ENCODE measurements around the gene ACO1. TPM values are rescaled to one million over a fixed set of nuclear protein-coding genes. Genes with fewer than 3 reads are reported as not detected.

Gene ACO1
- total and polyA plus RNA-seq, 2 donors (not counting 3 experiments of a cell fraction or from before 2014, with no cell fraction given) = 51.6 to 54.1 TPM

- peaks cover 4 to 18% of the 10 kb centered on the region in 2 experiments for H3K36me3 ChIP-seq (ENCODE audit: control insufficient read depth in 2 of 2, extremely low read depth in 1 of 2, insufficient read depth in 2 of 2, low read length in 2 of 2)
- dilution Hi-C loops (cut with MboI; ENCODE audit: extremely low pct_ligation_motif_present, low sequenced_read_pairs) = no loop called here
- no peak overlapping the region for H3K27ac ChIP-seq (ENCODE audit: insufficient read depth, low read depth, low read length)
- ChIA-PET POLR2A (no interaction called here), CTCF (interaction anchor here (2.5 to 3.3 kb wide), 2 partner anchors 17 to 36 kb away, joined by 9 to 20 read pairs; partner anchors contain the start of gene RIGI)
- DNase-seq (ENCODE audit: low read depth, low spot score) = no peak
- no peak overlapping the region for H2AFZ ChIP-seq (ENCODE audit: low read depth, low read length)
- no peak for FAIRE-seq
- H3K9me1 ChIP-seq (replicated peaks; ENCODE audit: control insufficient read depth, extremely low read depth, insufficient read depth, low read length) = no peaks in the 10 kb centered on the region
- no peak overlapping the region for H3K4me2 ChIP-seq (ENCODE audit: insufficient read depth, low read length)
- BruUV-seq (replicated peaks) = no TSS peak
- H3K79me2 ChIP-seq (ENCODE audit: control insufficient read depth, insufficient read depth, low read length) = no peaks in the 10 kb centered on the region
- H3K27me3 ChIP-seq (ENCODE audit: control insufficient read depth in 2 of 2, insufficient read depth in 2 of 2, low read length in 2 of 2) = no peaks in the 10 kb centered on the region
- H3K9me3 ChIP-seq (replicated peaks; ENCODE audit: control insufficient read depth, insufficient read depth, low read length) = no peaks in the 10 kb centered on the region
- no peak overlapping the region for H3K4me3 ChIP-seq (replicated peaks in 1 of 3; ENCODE audit: insufficient read depth in 1 of 3, low read depth in 1 of 3, low read length in 3 of 3)
- no peak for TF ChIP-seq CTCF (IDR thresholded peaks at IDR 0.05; ENCODE audit: extremely low read depth in 1 of 2, insufficient read depth in 1 of 2, low read depth in 1 of 2, low read length in 2 of 2)
- intact Hi-C loops (cut with micrococcal nuclease) = no loop called here
- H3K4me1 ChIP-seq (ENCODE audit: control insufficient read depth, extremely low read depth, insufficient read depth, low read length) = no peaks in the 10 kb centered on the region
- no peaks in the 10 kb centered on the region for H4K20me1 ChIP-seq (replicated peaks; ENCODE audit: control insufficient read depth, extremely low read depth, insufficient read depth, low read length)
- no peak overlapping the region for H3K9ac ChIP-seq (replicated peaks; ENCODE audit: extremely low read depth, insufficient read depth, low read length)
These were observed 106.2 kb downstream of the ACO1 start for GRCh38 chr9:32490601-32491000.

GRCh38 chr9:32497921-32498320, 113.5 kb downstream of the ACO1 start:
- Histone ChIP-seq H3K4me2 (ENCODE audit: insufficient read depth, low read length) (no peak overlapping the region), H3K27ac (ENCODE audit: insufficient read depth, low read depth, low read length) (no peak overlapping the region), H3K9ac (replicated peaks; ENCODE audit: extremely low read depth, insufficient read depth, low read length) (no peak overlapping the region), H3K4me1 (ENCODE audit: control insufficient read depth, extremely low read depth, insufficient read depth, low read length) (peaks cover 28% of the 10 kb centered on the region), H4K20me1 (replicated peaks; ENCODE audit: control insufficient read depth, extremely low read depth, insufficient read depth, low read length) (no peaks in the 10 kb centered on the region), H3K4me3 (replicated peaks in 1 of 3; ENCODE audit: insufficient read depth in 1 of 3, low read depth in 1 of 3, low read length in 3 of 3) (no peak overlapping the region), H3K36me3 (ENCODE audit: control insufficient read depth in 2 of 2, extremely low read depth in 1 of 2, insufficient read depth in 2 of 2, low read length in 2 of 2) (peaks cover 3 to 4% of the 10 kb centered on the region in 2 experiments), H3K27me3 (ENCODE audit: control insufficient read depth in 2 of 2, insufficient read depth in 2 of 2, low read length in 2 of 2) (no peaks in the 10 kb centered on the region), H2AFZ (ENCODE audit: low read depth, low read length) (no peak overlapping the region), H3K9me1 (replicated peaks; ENCODE audit: control insufficient read depth, extremely low read depth, insufficient read depth, low read length) (no peaks in the 10 kb centered on the region), H3K79me2 (ENCODE audit: control insufficient read depth, insufficient read depth, low read length) (peaks cover 3% of the 10 kb centered on the region), H3K9me3 (replicated peaks; ENCODE audit: control insufficient read depth, insufficient read depth, low read length) (no peaks in the 10 kb centered on the region)
- FAIRE-seq (no peak), DNase-seq (ENCODE audit: low read depth, low spot score) (no peak)
- no TSS peak for BruUV-seq (replicated peaks)
- intact Hi-C loops (cut with micrococcal nuclease) = no loop called here
- dilution Hi-C loops (cut with MboI; ENCODE audit: extremely low pct_ligation_motif_present, low sequenced_read_pairs) = no loop called here
- no peak for TF ChIP-seq MAX (IDR thresholded peaks at IDR 0.05; ENCODE audit: insufficient read depth, insufficient read length)
- no peak for TF ChIP-seq JUN (IDR thresholded peaks at IDR 0.05; ENCODE audit: borderline replicate concordance, insufficient read depth, insufficient read length, low read depth)
- CTCF ChIA-PET = interaction anchor here (0.6 to 1.1 kb wide), 2 partner anchors 10 to 119 kb away, joined by 3 to 4 read pairs; no protein-coding TSS in a partner anchor
- POLR2A ChIA-PET = no interaction called here

Measured in endothelial cell of umbilical vein (primary cell).